K562 (cell line): ENCODE results near the gene SLC44A5. TPM values are rescaled to one million over a fixed set of nuclear protein-coding genes. Genes with fewer than 3 reads are reported as not detected.
A peak's percentile ranks its signal among the peaks of the same experiment; 100 is the strongest.

Experiments
- ATAC-seq: fragments of 200-7000 bp; cut with Tn5 transposase; 3 replicates; pipeline ENCODE4 v1.9.1; 2020; ENCODE audit warnings: moderate library complexity
- BruUV-seq: library from RNA; stranded (reverse); fragments of 400-500 nt; replicated peaks from 2 replicates; lab custom pipeline; 2021; lab: Mats Ljungman, UMichigan
- CTCF ChIA-PET: fragments of 300-600 bp; formaldehyde crosslinking; extraction: SDS; loops from one replicate; lab custom pipeline; 2021; ENCODE audit warnings: low intra/inter-chr PET ratio; lab: Yijun Ruan, JAX
- POLR2A ChIA-PET: fragments of 300-600, 350-650 bp; sonication (Branson Sonifier 250); formaldehyde crosslinking; extraction: SDS; loops from one replicate; lab custom pipeline; 2021; ENCODE audit warnings: antibody characterized with exemption, inconsistent platforms; lab: Yijun Ruan, JAX
- DNase-seq, 4 experiments: peaks; one replicate each; pipeline versions ENCODE4 v3.0.0 to v3.0.0-alpha.2; 2011 to 2018; ENCODE audit warnings: low spot score in 3 of 4, mixed read lengths in 3 of 4; ENCODE audit errors: extremely low read depth in 1 of 4
- FAIRE-seq: peaks from 2 replicates; lab custom pipeline; 2011; peaks lifted over from hg19 to GRCh38; lab: Jason Lieb, UNC
- H2AFZ ChIP-seq: 2 replicates; pipeline ENCODE4 v1.6.0; 2011; ENCODE audit warnings: low read depth, low read length, control low read depth, inconsistent platforms
- H3K27ac ChIP-seq: fragments of 200-600 bp; 3 replicates; pipeline ENCODE4 v1.8.0; 2011; ENCODE audit warnings: low read depth, mild to moderate bottlenecking, control low read depth, inconsistent platforms, low read length, moderate library complexity, mixed read lengths; ENCODE audit errors: extremely low read depth
- H3K27me3 ChIP-seq, 2 experiments: fragments of 300-600 bp in 1 of 2; 2 replicates in 1 of 2; 3 replicates in 1 of 2; pipeline versions ENCODE4 v1.6.0 to v1.8.0; 2011; ENCODE audit warnings: inconsistent platforms in 2 of 2, low read length in 2 of 2, mild to moderate bottlenecking in 1 of 2, mixed read lengths in 1 of 2, moderate library complexity in 1 of 2; ENCODE audit not compliant: control insufficient read depth in 2 of 2, insufficient read depth in 2 of 2
- H3K36me3 ChIP-seq: fragments of 300-600 bp; 3 replicates; pipeline ENCODE4 v1.8.0; 2011; ENCODE audit warnings: mild to moderate bottlenecking, low read length, inconsistent platforms; ENCODE audit not compliant: control insufficient read depth, insufficient read depth
- H3K4me1 ChIP-seq, 2 experiments: fragments of 200-600 bp in 1 of 2; replicated peaks in 1 of 2; 2 replicates in 1 of 2; 3 replicates in 1 of 2; pipeline versions ENCODE4 v1.5.1 to v1.8.0; 2011; ENCODE audit warnings: inconsistent platforms in 2 of 2, low read length in 2 of 2, mild to moderate bottlenecking in 1 of 2, mixed read lengths in 1 of 2, moderate library complexity in 1 of 2; ENCODE audit not compliant: control insufficient read depth in 2 of 2, insufficient read depth in 2 of 2
- H3K4me2 ChIP-seq: 2 replicates; pipeline ENCODE4 v1.6.1; 2011; ENCODE audit warnings: low read length, control low read depth, inconsistent platforms, mixed read lengths; ENCODE audit not compliant: insufficient read depth
- H3K4me3 ChIP-seq: fragments of 200-600 bp; sonication (generic), shearing (Covaris generic); 2 replicates; pipeline ENCODE4 v1.5.1; 2016; ENCODE audit warnings: control low read depth, inconsistent platforms
- H3K79me2 ChIP-seq: fragments of 200-600 bp; 3 replicates; pipeline ENCODE4 v1.8.0; 2011; ENCODE audit warnings: low read length, inconsistent platforms; ENCODE audit not compliant: control insufficient read depth, insufficient read depth
- H3K9ac ChIP-seq, 2 experiments: 2 replicates each; pipeline versions ENCODE4 v1.6.0 to v1.6.1; 2011; ENCODE audit warnings: low read depth in 2 of 2, low read length in 2 of 2, control low read depth in 1 of 2, inconsistent platforms in 1 of 2, mild to moderate bottlenecking in 1 of 2, mixed read lengths in 1 of 2; ENCODE audit not compliant: insufficient read depth in 1 of 2
- H3K9me1 ChIP-seq: one replicate; pipeline ENCODE4 v1.6.0; 2011; ENCODE audit warnings: inconsistent platforms, mild to moderate bottlenecking, low read length, moderate library complexity; ENCODE audit not compliant: control insufficient read depth, insufficient read depth
- H3K9me3 ChIP-seq: replicated peaks from 2 replicates; pipeline ENCODE4 v1.5.1; 2011; ENCODE audit warnings: low read depth, low read length, inconsistent platforms; ENCODE audit not compliant: control insufficient read depth, insufficient read depth
- H4K20me1 ChIP-seq: replicated peaks from 2 replicates; pipeline ENCODE4 v1.6.1; 2011; ENCODE audit warnings: low read length, inconsistent platforms, mixed read lengths; ENCODE audit not compliant: control insufficient read depth, insufficient read depth
- COPS2 ChIP-seq: fragments of 450-650 bp; conservative IDR thresholded peaks from 2 replicates; pipeline ENCODE4 v1.6.1; 2016; ENCODE audit warnings: mild to moderate bottlenecking, moderate library complexity
- CTBP1 ChIP-seq: fragments of 450-650 bp; IDR thresholded peaks from 2 replicates; pipeline ENCODE4 v1.6.1; 2016; ENCODE audit warnings: borderline replicate concordance
- GATA2 ChIP-seq: sonication (generic); formaldehyde crosslinking; IDR thresholded peaks from 2 replicates; pipeline ENCODE4 v1.4.0; 2020; ENCODE audit warnings: mild to moderate bottlenecking, missing genetic modification reagents
- RBM22 ChIP-seq: fragments of 200-400 bp; formaldehyde crosslinking; IDR thresholded peaks from 2 replicates; pipeline ENCODE4 v1.6.1; 2018; ENCODE audit warnings: low read length, low read depth; ENCODE audit not compliant: poor library complexity, severe bottlenecking
- RFX1 ChIP-seq: fragments of 450-650 bp; IDR thresholded peaks from 2 replicates; pipeline ENCODE4 v1.6.1; 2016; ENCODE audit warnings: mild to moderate bottlenecking, moderate library complexity
- ZNF444 ChIP-seq: fragments of 250-450 bp; sonication (Bioruptor Pico); IDR thresholded peaks from 2 replicates; pipeline ENCODE4 v1.4.0; 2020; ENCODE audit warnings: mild to moderate bottlenecking, moderate library complexity
- ZNF551 ChIP-seq: fragments of 250-450 bp; sonication (Bioruptor Pico); IDR thresholded peaks from 2 replicates; pipeline ENCODE4 v1.5.0; 2021; ENCODE audit warnings: mild to moderate bottlenecking, moderate library complexity
- ZNF57 ChIP-seq: fragments of 450-650 bp; formaldehyde crosslinking; IDR thresholded peaks from 2 replicates; pipeline ENCODE4 v1.4.0; 2020; ENCODE audit warnings: mild to moderate bottlenecking, moderate library complexity
- WGBS: fragments of 100-300 bp; shearing (Covaris generic); methylation state at CpG from one replicate; pipeline ENCODE4 v1.1.6; 2016; ENCODE audit warnings: low coverage, mixed read lengths; ENCODE audit not compliant: insufficient coverage; ENCODE audit errors: missing lambda C conversion rate; 5-methylcytosine and 5-hydroxymethylcytosine counted together
- in situ Hi-C: fragments of 300-500 bp; cut with MboI; formaldehyde crosslinking; loops from 4 replicates; pipeline ENCODE4 v1.15.0; 2018; ENCODE audit warnings: inconsistent platforms, mixed read lengths
- intact Hi-C: fragments of 100-400 bp; cut with micrococcal nuclease; formaldehyde crosslinking; loops from 2 replicates; pipeline ENCODE4 v1.14.2; 2022
- polyA plus RNA-seq, 8 experiments: library from polyadenylated mRNA; depleted of rRNA in 4 of 8; stranded (reverse) in 5 of 8; unstranded in 3 of 8; fragments of >200 nt; fragmentation: Nextera tagmentation in 2 of 8; fragmentation: Illumina TruSeq in 1 of 8; extraction: Ambion mirVana in 2 of 8; extraction: Trizol in 1 of 8; gene quantifications; 2 replicates each; pipeline versions ENCODE4 v1.2.1 to v1.2.3, GENCODE V29; 2011 to 2014; ENCODE audit warnings: inconsistent platforms in 1 of 8, missing spikeins in 1 of 8
- total RNA-seq, 7 experiments: library from RNA; depleted of rRNA in 6 of 7; stranded (reverse); fragments of >200 nt in 6 of 7; fragmentation: Illumina TruSeq in 2 of 7; extraction: Trizol in 2 of 7; gene quantifications; 2 replicates each; pipeline versions ENCODE4 v1.2.1 to v1.2.3, GENCODE V29; 2011 to 2021; ENCODE audit warnings: low replicate concordance in 1 of 7
- TF ChIP-seq, protein P1 (sequence below): fragments of 450-650 bp; formaldehyde crosslinking; IDR thresholded peaks from 2 replicates; pipeline ENCODE4 v1.4.0; 2020; ENCODE audit warnings: mild to moderate bottlenecking, moderate library complexity
- TF ChIP-seq, protein P2 (sequence below): sonication (generic); formaldehyde crosslinking; IDR thresholded peaks from 2 replicates; pipeline ENCODE4 v1.9.0; 2022; ENCODE audit warnings: mild to moderate bottlenecking, missing genetic modification reagents
- TF ChIP-seq, protein P3 (sequence below): fragments of 200-800 bp; sonication (Bioruptor generic); IDR thresholded peaks from 2 replicates; pipeline ENCODE4 v1.6.1; 2017; ENCODE audit warnings: missing genetic modification characterization, missing compliant biosample characterization
- TF ChIP-seq, protein P4 (sequence below), 2 experiments: IDR thresholded peaks; 2 replicates each; pipeline ENCODE4 v1.6.1; 2012; ENCODE audit warnings: improper control_type of control experiment in 2 of 2, low read depth in 2 of 2, low read length in 2 of 2, borderline replicate concordance in 1 of 2
- TF ChIP-seq, protein P5 (sequence below), 2 experiments: fragments of 450-650 bp; conservative IDR thresholded peaks; 2 replicates each; pipeline ENCODE4 v1.6.1; 2017; ENCODE audit warnings: mild to moderate bottlenecking in 2 of 2, moderate library complexity in 2 of 2

The SLC44A5 gene
- total and polyA plus RNA-seq, 9 of the 15 experiments (the other 6 are each of a cell fraction or from before 2014, with no cell fraction given) = 1.2 to 10.1 (median 3.2) TPM

DNA sequence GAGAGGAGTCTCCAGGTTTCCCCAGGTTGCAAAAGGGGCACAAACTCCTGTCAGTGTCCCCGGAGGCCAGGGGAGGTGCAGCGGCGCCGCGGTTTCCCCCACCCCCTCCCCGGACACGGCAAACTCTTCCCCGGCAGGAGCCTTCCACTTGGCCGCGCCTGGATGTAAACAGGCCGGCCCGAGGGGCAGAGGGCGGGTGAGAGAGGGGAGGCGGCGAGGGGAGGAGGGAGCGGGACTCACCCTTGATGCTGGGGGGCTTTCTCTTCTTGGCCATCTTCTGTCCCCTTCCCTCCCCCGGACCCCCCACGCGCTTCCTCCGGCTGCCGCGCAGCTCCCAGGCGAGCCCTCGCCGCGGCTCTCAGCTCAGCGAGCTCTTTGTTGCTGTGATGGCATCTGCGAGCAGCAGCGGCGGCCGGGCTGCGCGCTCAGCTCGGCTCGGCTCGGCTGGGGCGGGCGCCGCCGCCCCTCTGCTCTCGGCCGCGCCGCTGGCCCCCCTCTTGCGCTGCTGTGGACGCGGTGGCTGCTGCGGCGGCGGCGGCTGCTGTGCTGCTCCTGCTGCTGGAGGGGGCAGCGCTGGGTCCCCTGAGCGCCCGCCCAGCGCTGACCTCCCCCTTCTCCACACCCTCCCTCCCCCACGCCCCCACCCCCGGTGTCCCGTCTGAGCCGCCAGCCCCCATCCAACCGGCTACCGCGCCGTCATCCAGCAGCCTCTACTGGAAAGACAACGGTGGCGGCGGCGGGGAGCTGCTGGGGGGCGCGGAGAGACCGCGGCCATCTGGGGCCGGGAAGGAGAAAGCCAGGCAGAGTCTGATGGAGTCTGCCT is 4.9 kb upstream of the SLC44A5 start:
- Histone ChIP-seq H3K4me3 (peak overlapping the region; percentile 26; the same call in 1 of the 2 replicates), H3K9ac (peak overlapping the region in 1 of 2 experiments; percentile 69; a peak in 2 of 4 replicates), H3K9me1 (no peaks in the 10 kb centered on the region), H3K9me3 (no peaks in the 10 kb centered on the region), H2AFZ (no peak overlapping the region), H3K27me3 (peaks cover 10 to 32% of the 10 kb centered on the region in 2 experiments; a peak in 3 of 5 replicates), H3K27ac (no peak overlapping the region), H3K4me1 (peaks cover 8 to 23% of the 10 kb centered on the region in 2 experiments; a peak in 4 of 5 replicates), H4K20me1 (peaks cover 8% of the 10 kb centered on the region; the same call in 1 of the 2 replicates), H3K36me3 (no peaks in the 10 kb centered on the region), H3K79me2 (no peaks in the 10 kb centered on the region), H3K4me2 (peak overlapping the region; percentile 30; the same call in 1 of the 2 replicates)
- BruUV-seq = no TSS peak
- in situ Hi-C loops = no loop called here
- ATAC-seq (peak; percentile 65), FAIRE-seq (no peak), DNase-seq (peak; percentile 9 to 27 (median 26))
- intact Hi-C loops = loop anchor here (5.0 kb wide), 1 partner anchor 349 kb away; no protein-coding TSS in a partner anchor
- POLR2A ChIA-PET = interaction anchor here (0.5 to 1.3 kb wide), 4 partner anchors 110 to 418 kb away, joined by 3 read pairs; no protein-coding TSS in a partner anchor
- CTCF ChIA-PET = no interaction called here
- 9% methylated on average over 16 of the region's 72 CpGs for WGBS
- TF ChIP-seq GATA2 (no peak), RFX1 (no peak), COPS2 (no peak), CTBP1 (no peak), ZNF551 (CRISPR knock-in tag) (no peak), ZNF444 (CRISPR knock-in tag) (no peak), ZNF57 (CRISPR knock-in tag) (no peak), RBM22 (no peak)
- TF ChIP-seq, protein P1, sequence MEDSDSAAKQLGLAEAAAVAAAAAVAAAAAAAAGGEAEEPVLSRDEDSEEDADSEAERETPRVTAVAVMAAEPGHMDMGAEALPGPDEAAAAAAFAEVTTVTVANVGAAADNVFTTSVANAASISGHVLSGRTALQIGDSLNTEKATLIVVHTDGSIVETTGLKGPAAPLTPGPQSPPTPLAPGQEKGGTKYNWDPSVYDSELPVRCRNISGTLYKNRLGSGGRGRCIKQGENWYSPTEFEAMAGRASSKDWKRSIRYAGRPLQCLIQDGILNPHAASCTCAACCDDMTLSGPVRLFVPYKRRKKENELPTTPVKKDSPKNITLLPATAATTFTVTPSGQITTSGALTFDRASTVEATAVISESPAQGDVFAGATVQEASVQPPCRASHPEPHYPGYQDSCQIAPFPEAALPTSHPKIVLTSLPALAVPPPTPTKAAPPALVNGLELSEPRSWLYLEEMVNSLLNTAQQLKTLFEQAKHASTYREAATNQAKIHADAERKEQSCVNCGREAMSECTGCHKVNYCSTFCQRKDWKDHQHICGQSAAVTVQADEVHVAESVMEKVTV (CRISPR knock-in tag) = no peak
- TF ChIP-seq, protein P2, sequence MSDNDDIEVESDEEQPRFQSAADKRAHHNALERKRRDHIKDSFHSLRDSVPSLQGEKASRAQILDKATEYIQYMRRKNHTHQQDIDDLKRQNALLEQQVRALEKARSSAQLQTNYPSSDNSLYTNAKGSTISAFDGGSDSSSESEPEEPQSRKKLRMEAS (CRISPR knock-in tag) = no peak
- TF ChIP-seq, protein P3, sequence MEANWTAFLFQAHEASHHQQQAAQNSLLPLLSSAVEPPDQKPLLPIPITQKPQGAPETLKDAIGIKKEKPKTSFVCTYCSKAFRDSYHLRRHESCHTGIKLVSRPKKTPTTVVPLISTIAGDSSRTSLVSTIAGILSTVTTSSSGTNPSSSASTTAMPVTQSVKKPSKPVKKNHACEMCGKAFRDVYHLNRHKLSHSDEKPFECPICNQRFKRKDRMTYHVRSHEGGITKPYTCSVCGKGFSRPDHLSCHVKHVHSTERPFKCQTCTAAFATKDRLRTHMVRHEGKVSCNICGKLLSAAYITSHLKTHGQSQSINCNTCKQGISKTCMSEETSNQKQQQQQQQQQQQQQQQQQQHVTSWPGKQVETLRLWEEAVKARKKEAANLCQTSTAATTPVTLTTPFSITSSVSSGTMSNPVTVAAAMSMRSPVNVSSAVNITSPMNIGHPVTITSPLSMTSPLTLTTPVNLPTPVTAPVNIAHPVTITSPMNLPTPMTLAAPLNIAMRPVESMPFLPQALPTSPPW (CRISPR knock-in tag) = peak; percentile 37
- TF ChIP-seq, protein P4, sequence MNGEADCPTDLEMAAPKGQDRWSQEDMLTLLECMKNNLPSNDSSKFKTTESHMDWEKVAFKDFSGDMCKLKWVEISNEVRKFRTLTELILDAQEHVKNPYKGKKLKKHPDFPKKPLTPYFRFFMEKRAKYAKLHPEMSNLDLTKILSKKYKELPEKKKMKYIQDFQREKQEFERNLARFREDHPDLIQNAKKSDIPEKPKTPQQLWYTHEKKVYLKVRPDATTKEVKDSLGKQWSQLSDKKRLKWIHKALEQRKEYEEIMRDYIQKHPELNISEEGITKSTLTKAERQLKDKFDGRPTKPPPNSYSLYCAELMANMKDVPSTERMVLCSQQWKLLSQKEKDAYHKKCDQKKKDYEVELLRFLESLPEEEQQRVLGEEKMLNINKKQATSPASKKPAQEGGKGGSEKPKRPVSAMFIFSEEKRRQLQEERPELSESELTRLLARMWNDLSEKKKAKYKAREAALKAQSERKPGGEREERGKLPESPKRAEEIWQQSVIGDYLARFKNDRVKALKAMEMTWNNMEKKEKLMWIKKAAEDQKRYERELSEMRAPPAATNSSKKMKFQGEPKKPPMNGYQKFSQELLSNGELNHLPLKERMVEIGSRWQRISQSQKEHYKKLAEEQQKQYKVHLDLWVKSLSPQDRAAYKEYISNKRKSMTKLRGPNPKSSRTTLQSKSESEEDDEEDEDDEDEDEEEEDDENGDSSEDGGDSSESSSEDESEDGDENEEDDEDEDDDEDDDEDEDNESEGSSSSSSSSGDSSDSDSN (IDR thresholded peaks at IDR 0.05; ENCODE audit: borderline replicate concordance in 1 of 2, low read depth in 2 of 2, low read length in 2 of 2) = 0 out of 4 replicates have a peak, but pooled peaks of 1 of the 2 experiments have one; percentile 34
- TF ChIP-seq, protein P5, sequence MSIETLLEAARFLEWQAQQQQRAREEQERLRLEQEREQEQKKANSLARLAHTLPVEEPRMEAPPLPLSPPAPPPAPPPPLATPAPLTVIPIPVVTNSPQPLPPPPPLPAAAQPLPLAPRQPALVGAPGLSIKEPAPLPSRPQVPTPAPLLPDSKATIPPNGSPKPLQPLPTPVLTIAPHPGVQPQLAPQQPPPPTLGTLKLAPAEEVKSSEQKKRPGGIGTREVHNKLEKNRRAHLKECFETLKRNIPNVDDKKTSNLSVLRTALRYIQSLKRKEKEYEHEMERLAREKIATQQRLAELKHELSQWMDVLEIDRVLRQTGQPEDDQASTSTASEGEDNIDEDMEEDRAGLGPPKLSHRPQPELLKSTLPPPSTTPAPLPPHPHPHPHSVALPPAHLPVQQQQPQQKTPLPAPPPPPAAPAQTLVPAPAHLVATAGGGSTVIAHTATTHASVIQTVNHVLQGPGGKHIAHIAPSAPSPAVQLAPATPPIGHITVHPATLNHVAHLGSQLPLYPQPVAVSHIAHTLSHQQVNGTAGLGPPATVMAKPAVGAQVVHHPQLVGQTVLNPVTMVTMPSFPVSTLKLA (conservative IDR thresholded peaks at IDR 0.05) = no peak
